VCaP (cell line): Measurements from ENCODE around the gene CYTH3.

ENCODE experiments used
- H3K27ac ChIP-seq: fragments of 450-650 bp; 2 replicates; pipeline ENCODE4 v1.5.1; 2017
- TF ChIP-seq, protein P1 (sequence below): fragments of 450-650 bp; conservative IDR thresholded peaks from 2 replicates; pipeline ENCODE4 v1.5.1; 2017; ENCODE audit warnings: mild to moderate bottlenecking, moderate library complexity

The CYTH3 gene

DNA sequence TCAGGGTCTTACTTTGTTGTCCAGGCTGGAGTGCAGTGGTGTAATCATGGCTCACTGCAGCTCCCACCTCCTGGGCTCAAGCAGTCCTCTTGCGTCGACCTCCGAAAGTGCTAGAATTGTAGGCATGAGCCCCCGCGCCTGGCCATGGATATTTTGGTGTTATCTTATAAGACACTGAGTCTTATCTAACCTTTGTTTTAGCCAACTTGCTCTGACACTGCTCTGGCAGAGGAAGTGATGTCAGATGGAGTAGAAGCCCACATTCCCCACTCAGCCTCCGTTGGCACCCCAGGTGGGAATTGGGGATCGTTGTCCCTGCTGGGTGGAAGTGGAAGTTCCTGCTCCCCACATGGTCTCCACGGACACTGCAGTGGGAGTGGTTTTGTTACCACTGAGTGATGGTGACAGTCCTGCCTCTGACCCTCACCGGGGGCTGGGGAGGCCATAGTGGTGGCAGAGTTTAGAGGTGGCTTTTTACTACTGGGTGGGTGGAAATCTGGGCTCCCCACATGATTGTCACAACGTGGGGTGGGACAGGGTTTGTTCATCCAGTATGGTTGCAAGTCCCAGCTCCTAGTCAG is 142.3 kb downstream of the CYTH3 start:
- no peak overlapping the region for H3K27ac ChIP-seq
- TF ChIP-seq, protein P1, sequence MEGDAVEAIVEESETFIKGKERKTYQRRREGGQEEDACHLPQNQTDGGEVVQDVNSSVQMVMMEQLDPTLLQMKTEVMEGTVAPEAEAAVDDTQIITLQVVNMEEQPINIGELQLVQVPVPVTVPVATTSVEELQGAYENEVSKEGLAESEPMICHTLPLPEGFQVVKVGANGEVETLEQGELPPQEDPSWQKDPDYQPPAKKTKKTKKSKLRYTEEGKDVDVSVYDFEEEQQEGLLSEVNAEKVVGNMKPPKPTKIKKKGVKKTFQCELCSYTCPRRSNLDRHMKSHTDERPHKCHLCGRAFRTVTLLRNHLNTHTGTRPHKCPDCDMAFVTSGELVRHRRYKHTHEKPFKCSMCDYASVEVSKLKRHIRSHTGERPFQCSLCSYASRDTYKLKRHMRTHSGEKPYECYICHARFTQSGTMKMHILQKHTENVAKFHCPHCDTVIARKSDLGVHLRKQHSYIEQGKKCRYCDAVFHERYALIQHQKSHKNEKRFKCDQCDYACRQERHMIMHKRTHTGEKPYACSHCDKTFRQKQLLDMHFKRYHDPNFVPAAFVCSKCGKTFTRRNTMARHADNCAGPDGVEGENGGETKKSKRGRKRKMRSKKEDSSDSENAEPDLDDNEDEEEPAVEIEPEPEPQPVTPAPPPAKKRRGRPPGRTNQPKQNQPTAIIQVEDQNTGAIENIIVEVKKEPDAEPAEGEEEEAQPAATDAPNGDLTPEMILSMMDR: no peak

DNA sequence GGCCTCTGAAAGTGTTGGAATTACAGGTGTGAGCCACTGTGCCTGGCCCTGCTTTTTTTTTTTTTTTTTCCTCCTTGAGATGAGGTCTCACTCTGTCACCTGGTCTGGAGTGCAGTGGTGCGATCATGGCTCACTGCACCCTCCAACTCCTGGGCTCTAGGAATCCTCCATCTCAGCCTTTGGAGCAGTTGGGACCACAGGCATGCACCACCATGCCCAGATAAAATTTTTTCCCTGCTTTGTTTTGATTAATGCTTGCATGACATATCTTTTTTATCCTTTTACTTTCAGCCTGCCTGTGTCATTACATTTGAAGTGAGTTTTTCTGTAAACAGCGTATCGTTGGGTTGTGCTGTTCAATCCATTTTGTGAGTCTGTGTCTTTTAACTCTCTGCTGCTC is 144.2 kb downstream of the CYTH3 start:
- H3K27ac ChIP-seq: no peak overlapping the region
- TF ChIP-seq, protein P1: no peak

- H3K27ac ChIP-seq: peak overlapping the region; percentile 47
- TF ChIP-seq, protein P1: no peak
Measured at GRCh38 chr7:6127110-6127490, 145.3 kb downstream of the CYTH3 start.

- TF ChIP-seq, protein P1: no peak
- H3K27ac ChIP-seq: no peak overlapping the region
Measured at GRCh38 chr7:6123843-6124242, 148.6 kb downstream of the CYTH3 start.

DNA sequence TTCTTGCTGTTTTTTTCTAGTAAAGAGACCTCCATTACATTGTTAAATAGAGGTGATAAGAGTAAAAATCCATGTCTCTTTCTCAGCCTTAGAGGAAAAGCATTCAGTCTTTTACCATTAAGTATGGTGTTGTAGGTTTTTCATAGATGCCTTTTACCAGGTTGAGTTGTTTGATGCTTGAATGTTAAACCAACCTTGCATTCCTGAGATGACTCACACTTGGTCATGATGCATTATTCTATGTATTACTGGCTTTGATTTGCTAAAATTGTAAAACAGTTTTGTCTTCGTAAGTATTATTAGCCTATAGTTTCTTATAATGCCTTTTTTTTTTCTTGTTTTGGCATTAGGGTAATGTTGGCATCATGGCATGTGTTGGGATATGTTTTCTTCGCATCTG is 151.3 kb downstream of the CYTH3 start:
- H3K27ac ChIP-seq: no peak overlapping the region
- TF ChIP-seq, protein P1: no peak

- TF ChIP-seq, protein P1: no peak
Measured at GRCh38 chr7:6117533-6117932, 154.9 kb downstream of the CYTH3 start.

DNA sequence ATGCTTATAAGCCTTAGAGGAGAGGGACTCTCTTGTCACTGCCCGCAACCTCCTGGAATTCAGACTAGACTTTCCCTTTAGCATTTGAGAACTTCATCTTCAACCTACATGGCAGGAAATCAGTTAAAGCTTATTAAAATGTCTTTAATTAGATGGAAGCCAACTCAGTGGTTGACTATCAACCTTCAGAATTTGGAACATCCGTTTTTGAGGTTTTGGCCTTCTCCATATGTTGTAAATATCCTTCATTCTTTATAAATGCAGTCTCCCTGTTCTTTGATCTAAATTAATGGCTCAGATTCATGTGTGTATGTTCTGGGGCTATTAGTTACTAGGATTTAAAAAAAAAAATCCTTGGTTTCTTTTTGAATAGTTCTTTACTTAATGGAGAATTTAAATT is 156.2 kb downstream of the CYTH3 start:
- peak overlapping the region; percentile 40 for H3K27ac ChIP-seq
- TF ChIP-seq, protein P1: no peak

More at GRCh38 chr7:6117533-6117932, 154.9 kb downstream of the CYTH3 start:
- peak overlapping the region; percentile 40 for H3K27ac ChIP-seq
